Breast epithelium (tissue), 4 donors: ENCODE results near the gene CASK. TPM values are rescaled to one million over a fixed set of nuclear protein-coding genes. Genes with fewer than 3 reads are reported as not detected.
"Not testable (repeated sequence)": the region's sequence is repeated elsewhere in the genome, so short reads cannot be mapped to it uniquely, and the experiment has no call there.

Experiments used
- DNase-seq, 2 donors: peaks; one replicate each; pipeline ENCODE4 v3.0.0-alpha.2; 2019; ENCODE audit warnings: low spot score in 2 of 2
- H3K27ac ChIP-seq, 2 donors: fragments of 200-600 bp; sonication (generic) in 1 of 2; one replicate each; pipeline ENCODE4 v1.5.1; 2016 to 2019; ENCODE audit warnings: mild to moderate bottlenecking in 1 of 2
- H3K27me3 ChIP-seq, 2 donors: fragments of 200-600 bp; sonication (generic) in 1 of 2; one replicate each; pipeline versions ENCODE4 v1.5.1 to v1.6.0; 2017 to 2019; ENCODE audit warnings: control low read depth in 1 of 2, mild to moderate bottlenecking in 1 of 2
- H3K36me3 ChIP-seq: fragments of 200-600 bp; one replicate; pipeline ENCODE4 v1.5.1; 2019
- H3K4me1 ChIP-seq, 2 donors: fragments of 200-600 bp; sonication (generic); one replicate each; pipeline ENCODE4 v1.5.1; 2016 to 2019; ENCODE audit warnings: control low read depth in 1 of 2
- H3K4me3 ChIP-seq, 3 donors: fragments of 200-600 bp; sonication (generic); 1 replicate in 2 of 3; 2 replicates in 1 of 3; pipeline ENCODE4 v1.5.1; 2016 to 2019; ENCODE audit warnings: mild to moderate bottlenecking in 3 of 3, moderate library complexity in 2 of 3
- H3K9me3 ChIP-seq, 2 donors: fragments of 200-600 bp; sonication (generic) in 1 of 2; one replicate each; pipeline ENCODE4 v1.5.1; 2016 to 2019; ENCODE audit warnings: control low read depth in 1 of 2
- POLR2A ChIP-seq: fragments of 450-650 bp; IDR thresholded peaks from one replicate; pipeline ENCODE4 v1.6.1; 2016; ENCODE audit warnings: antibody characterized with exemption, mild to moderate bottlenecking, moderate library complexity
- POLR2AphosphoS5 ChIP-seq, 3 donors: sonication (generic); formaldehyde crosslinking; IDR thresholded peaks; one replicate each; pipeline ENCODE4 v1.6.1; 2017; ENCODE audit warnings: antibody characterized with exemption in 3 of 3
- intact Hi-C: fragments of 100-400 bp; cut with DNase I; formaldehyde crosslinking; loops from one replicate; pipeline ENCODE4 v1.15.1; 2023; ENCODE audit warnings: low total_unique reads
- total RNA-seq, 3 donors: library from RNA; depleted of rRNA; stranded (reverse); fragments of >200 nt; gene quantifications; one replicate each; pipeline ENCODE4 v1.1.0, GENCODE V29; 2016
- TF ChIP-seq, protein P1 (sequence below), 3 donors: fragments of 450-650 bp; IDR thresholded peaks; one replicate each; pipeline ENCODE4 v1.5.1; 2016 to 2017; ENCODE audit warnings: antibody characterized with exemption in 3 of 3, mild to moderate bottlenecking in 3 of 3, moderate library complexity in 3 of 3

The CASK gene
- total RNA-seq, 3 donors from 2014 or later: 34.4 to 103 (median 52.4) TPM

DNA sequence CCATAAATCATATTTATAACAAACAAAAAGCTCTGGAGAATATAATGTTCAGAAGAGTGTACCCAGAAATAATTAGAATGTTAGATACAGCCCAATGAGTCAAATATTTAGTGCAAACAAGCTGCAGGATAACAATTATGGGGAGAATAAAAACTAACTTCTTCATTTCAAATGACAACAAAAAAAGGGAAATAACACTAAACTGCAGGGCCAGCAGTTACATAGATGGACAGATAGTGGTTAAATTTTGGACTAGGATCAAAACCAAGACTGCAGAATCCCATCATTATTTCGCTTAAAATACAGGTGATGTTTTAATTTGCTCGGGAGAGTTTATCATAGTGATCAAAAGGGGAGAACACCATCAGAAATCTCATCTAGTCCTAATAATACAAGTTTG lies 235.2 kb downstream of the CASK start:
- H3K27ac ChIP-seq: no peak overlapping the region
- H3K4me1 ChIP-seq: no peaks in the 10 kb centered on the region
- H3K36me3 ChIP-seq: no peaks in the 10 kb centered on the region
- no peak for DNase-seq
- no peaks in the 10 kb centered on the region for H3K9me3 ChIP-seq
- H3K4me3 ChIP-seq: no peak overlapping the region
- H3K27me3 ChIP-seq: peaks cover 0 to 37% of the 10 kb centered on the region in 2 donors
- intact Hi-C loops: no loop called here
- TF ChIP-seq, protein P1, sequence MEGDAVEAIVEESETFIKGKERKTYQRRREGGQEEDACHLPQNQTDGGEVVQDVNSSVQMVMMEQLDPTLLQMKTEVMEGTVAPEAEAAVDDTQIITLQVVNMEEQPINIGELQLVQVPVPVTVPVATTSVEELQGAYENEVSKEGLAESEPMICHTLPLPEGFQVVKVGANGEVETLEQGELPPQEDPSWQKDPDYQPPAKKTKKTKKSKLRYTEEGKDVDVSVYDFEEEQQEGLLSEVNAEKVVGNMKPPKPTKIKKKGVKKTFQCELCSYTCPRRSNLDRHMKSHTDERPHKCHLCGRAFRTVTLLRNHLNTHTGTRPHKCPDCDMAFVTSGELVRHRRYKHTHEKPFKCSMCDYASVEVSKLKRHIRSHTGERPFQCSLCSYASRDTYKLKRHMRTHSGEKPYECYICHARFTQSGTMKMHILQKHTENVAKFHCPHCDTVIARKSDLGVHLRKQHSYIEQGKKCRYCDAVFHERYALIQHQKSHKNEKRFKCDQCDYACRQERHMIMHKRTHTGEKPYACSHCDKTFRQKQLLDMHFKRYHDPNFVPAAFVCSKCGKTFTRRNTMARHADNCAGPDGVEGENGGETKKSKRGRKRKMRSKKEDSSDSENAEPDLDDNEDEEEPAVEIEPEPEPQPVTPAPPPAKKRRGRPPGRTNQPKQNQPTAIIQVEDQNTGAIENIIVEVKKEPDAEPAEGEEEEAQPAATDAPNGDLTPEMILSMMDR (IDR thresholded peaks at IDR 0.05): no peak
- no peak for TF ChIP-seq POLR2A
- no peak for TF ChIP-seq POLR2AphosphoS5 (IDR thresholded peaks at IDR 0.05)

DNA sequence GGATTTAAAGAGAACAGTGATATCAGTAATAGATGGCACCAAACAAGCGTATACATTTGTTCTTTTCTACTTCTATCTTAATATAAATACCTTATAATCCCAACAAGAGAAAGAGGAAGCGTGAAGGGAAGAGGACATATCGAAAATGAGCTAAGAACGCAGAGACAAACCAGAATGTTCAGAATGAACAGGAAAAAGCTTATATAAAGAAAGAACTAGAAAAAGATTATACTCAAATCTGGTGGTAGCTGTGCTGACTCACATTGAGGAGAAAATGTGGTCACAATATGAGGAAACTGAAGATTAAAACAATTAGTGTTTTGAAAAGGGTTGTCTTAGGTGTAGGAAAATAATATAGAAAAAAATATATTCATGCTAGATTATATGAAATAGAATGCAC lies 236.6 kb downstream of the CASK start:
- H3K36me3 ChIP-seq: no peaks in the 10 kb centered on the region
- H3K27ac ChIP-seq: no peak overlapping the region
- intact Hi-C loops: no loop called here
- no peak overlapping the region for H3K4me3 ChIP-seq
- DNase-seq: no peak
- TF ChIP-seq POLR2A: no peak
- no peak for TF ChIP-seq POLR2AphosphoS5 (IDR thresholded peaks at IDR 0.05)
- TF ChIP-seq, protein P1 (IDR thresholded peaks at IDR 0.05): no peak
- peaks cover 0 to 33% of the 10 kb centered on the region in 2 donors for H3K27me3 ChIP-seq
- no peaks in the 10 kb centered on the region for H3K9me3 ChIP-seq
- no peaks in the 10 kb centered on the region for H3K4me1 ChIP-seq

DNA sequence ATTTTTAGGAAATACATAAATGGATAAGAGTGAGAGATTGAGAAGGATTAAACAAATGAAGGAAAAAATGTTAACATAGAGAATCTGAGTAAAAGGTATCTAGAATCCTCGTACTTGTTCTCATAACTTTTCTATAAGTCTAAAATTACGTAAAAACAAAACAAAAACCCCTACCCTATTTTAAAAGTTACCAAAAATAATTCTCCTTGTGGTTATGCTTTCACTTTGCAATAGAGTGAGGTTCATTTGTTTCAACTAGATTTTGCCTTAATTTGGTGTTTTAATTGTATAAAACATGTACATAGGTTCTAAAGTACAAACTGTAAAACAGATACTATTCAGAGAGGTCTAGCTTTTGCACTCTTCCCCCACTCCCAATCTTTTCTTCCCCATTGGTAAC lies 238.4 kb downstream of the CASK start:
- TF ChIP-seq POLR2AphosphoS5 (IDR thresholded peaks at IDR 0.05): no peak
- TF ChIP-seq POLR2A: no peak
- TF ChIP-seq, protein P1 (IDR thresholded peaks at IDR 0.05): no peak
- intact Hi-C loops: no loop called here
- no peak for DNase-seq
- Histone ChIP-seq H3K4me3 (no peak overlapping the region), H3K4me1 (no peaks in the 10 kb centered on the region), H3K27me3 (peaks cover 0 to 32% of the 10 kb centered on the region in 2 donors), H3K27ac (no peak overlapping the region), H3K9me3 (no peaks in the 10 kb centered on the region), H3K36me3 (no peaks in the 10 kb centered on the region)

DNA sequence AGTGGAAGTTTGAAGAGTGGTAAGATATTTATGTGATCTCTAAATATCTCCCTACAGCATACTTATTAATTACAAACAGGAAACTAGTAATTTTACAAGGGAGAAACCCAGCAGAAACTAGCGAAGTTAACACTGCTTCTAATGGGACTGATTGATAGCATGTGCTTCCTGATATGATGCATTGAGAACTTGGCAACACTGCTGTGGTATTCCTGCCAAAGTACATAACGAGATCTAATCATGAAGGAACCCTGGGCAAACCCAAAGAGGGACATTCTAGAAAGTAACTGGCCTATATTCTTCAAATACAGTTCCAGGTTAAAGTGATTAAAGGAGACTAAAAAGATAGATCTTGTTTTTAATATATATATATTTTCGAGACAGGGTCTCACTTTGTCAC lies 239.2 kb downstream of the CASK start:
- intact Hi-C loops: no loop called here
- TF ChIP-seq, protein P1 (IDR thresholded peaks at IDR 0.05): no peak
- TF ChIP-seq POLR2A (no peak), POLR2AphosphoS5 (IDR thresholded peaks at IDR 0.05) (no peak)
- no peak for DNase-seq
- H3K4me1 ChIP-seq: no peaks in the 10 kb centered on the region
- no peak overlapping the region for H3K4me3 ChIP-seq
- H3K27ac ChIP-seq: no peak overlapping the region
- no peaks in the 10 kb centered on the region for H3K36me3 ChIP-seq
- H3K9me3 ChIP-seq: no peaks in the 10 kb centered on the region
- H3K27me3 ChIP-seq: peaks cover 0 to 35% of the 10 kb centered on the region in 2 donors

DNA sequence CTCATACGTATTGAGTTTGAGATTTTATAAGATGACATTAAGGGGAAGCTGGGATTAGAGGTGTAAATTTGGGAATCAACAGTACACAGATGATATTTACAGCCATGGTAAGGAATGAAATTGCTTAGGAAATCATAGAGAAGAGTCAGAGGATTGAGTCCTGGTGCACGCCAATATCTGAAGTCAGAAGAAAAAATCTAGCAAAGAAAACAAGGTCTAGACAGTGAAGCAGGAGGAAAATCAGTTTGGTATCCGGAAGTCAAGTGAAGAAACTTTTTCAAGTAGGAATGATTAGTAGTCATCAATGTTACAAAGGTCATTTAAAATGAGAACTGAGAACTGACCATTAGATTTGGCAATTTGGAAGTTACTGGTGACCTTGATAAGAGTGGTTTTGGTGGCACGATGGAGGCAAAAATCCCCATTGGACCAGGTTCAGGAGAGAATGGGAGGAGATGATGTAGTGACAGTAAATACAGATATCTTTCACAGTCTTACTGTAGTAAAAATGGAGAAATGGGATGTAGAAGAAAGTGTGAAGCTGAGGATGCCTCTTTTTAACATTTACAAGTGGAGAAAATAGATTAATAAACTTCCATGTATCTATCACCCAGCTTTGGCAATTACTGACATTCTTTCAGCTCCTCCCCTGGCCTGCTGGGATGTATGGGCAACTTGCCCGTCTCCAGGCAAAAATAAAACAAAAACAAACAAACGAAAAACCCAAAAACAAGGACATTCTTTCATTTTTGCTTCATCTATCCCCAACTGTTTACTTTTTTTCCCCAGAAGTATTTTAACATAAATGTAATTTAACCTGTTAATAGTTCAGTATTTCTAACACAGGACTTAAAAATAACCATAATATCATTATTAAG lies 245.9 kb downstream of the CASK start:
- Histone ChIP-seq H3K27me3 (peaks cover 0 to 25% of the 10 kb centered on the region in 2 donors), H3K9me3 (no peaks in the 10 kb centered on the region), H3K36me3 (no peaks in the 10 kb centered on the region), H3K4me1 (no peaks in the 10 kb centered on the region), H3K4me3 (no peak overlapping the region), H3K27ac (no peak overlapping the region)
- DNase-seq: no peak
- no peak for TF ChIP-seq POLR2AphosphoS5 (IDR thresholded peaks at IDR 0.05)
- TF ChIP-seq, protein P1 (IDR thresholded peaks at IDR 0.05): no peak
- no peak for TF ChIP-seq POLR2A
- intact Hi-C loops: no loop called here

DNA sequence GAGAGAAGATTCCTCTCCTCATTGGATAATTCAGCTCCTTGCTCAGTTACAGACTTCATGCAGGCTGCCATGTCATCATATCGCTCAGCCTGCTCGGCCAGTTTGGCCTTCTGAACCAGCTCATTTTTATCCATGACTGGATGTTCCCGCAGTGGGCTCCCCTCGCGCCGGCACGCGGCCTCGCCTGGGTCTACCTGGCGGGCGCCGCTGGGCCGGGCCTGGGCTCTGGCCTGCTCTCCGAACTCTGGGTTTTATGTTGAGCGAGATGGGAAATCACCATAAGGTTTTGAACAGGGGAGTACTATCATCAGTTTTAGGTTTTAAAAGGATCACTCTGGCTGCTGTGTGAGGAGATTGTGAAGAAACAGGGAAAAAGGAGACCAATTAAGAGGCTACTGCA lies 247.0 kb downstream of the CASK start:
- intact Hi-C loops, DNase-seq, H3K9me3 ChIP-seq, H3K36me3 ChIP-seq, H3K27ac ChIP-seq, H3K4me3 ChIP-seq, H3K4me1 ChIP-seq: not testable (repeated sequence)
- H3K27me3 ChIP-seq: peaks cover 0 to 29% of the 10 kb centered on the region in 2 donors
